HG03095 (cell line): ENCODE results near the gene SNX8.
"Not testable (repeated sequence)": the region's sequence is repeated elsewhere in the genome, so short reads cannot be mapped to it uniquely, and the experiment has no call there.

Experiments
- ATAC-seq: cut with Tn5 transposase; IDR thresholded peaks from one replicate; pipeline ENCODE4 v1.9.1; 2021; ENCODE audit warnings: moderate library complexity; ENCODE audit not compliant: unreplicated experiment

SNX8 gene

DNA sequence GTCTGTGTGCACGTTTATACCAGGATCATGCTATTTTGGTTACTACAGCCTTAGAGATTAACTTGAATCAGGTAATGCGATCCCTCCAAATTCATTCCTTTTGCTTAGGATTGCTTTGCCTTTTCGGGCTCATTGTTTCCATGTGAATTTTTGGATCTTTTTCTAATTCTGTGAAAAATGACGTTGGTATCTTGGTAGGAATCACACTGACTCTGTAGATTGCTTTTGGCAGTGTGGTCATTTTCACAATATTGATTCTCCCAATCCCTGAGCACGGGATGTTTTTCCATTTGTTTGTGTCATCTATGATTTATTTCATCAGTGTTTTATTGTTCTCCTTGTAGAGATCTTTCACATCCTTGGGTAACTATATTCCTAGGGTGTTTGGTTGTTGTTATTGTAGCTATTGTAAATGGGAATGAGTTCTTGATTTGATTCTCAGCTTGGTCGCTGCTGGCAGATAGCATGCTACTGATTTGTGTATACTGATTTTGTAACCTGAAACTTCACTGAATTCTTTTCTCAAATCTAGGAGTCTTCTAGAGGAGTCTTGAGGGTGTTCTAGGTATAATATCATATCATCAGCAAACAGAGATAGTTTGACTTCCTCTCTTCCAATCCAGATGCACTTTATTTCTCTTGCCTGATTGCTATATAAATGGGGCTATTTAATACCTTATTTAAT, 18.2 kb downstream of the SNX8 start:
- no peak for ATAC-seq

DNA sequence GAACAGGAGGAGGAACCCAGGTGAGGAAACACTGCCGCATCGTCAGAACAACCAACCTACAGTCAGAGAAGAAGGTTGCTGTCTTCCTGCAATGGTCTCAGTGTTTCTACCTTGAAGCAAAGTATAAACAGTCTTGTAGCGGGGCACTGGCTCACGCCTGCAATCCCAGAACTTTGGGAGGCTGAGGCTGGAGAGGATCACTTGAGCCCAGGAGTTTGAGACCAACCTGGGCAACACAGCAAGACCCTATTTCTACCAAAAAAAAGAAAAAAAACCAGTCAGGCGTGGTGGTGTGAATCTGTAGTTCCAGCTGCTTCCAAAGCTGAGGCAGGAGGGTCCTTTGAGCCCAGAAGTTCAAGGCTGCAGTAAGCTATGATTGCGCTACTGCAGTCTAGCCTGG, 23.4 kb downstream of the SNX8 start:
- ATAC-seq = no peak

DNA sequence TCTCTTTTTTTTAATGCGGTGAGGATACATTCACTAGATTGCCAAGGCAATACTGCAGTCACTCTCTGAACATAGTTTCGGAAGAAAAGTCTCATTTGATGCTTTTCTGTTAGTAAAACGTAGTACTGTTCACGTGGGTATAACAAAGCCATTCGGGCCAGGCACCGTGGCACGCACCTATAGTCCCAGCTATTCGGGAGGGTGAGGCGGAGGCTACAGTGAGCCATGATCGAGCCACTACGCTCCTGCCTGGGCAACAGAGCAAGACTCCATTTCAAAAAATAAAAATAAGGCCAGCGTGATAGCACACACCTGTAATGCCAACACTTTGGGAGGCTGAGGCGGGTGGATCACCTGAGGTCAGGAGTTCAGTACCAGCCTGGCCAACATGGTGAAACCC, 24.6 kb downstream of the SNX8 start:
- no peak for ATAC-seq

DNA sequence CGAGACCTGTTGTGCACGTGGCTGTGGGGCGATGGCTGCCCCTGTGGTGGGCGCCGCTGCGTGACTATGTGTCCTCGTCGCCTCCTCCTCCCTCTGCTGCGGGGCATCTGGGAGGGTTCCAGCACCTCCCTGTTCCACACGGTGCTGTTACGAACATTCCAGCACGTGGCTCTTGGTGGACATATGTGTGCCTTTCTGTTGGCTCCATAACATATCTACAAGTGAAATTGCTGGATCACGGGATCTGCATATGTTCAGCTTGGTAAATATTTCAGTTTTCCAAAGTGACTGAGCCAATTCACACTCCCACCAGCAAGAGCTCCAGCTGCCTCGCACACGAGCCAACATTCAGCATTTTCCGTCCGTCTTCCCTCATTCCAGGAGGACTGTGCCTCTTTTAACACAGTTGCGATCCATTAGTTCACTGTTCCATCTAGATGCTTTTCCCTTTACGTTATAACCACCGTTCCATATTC, 25.1 kb downstream of the SNX8 start:
- no peak for ATAC-seq

DNA sequence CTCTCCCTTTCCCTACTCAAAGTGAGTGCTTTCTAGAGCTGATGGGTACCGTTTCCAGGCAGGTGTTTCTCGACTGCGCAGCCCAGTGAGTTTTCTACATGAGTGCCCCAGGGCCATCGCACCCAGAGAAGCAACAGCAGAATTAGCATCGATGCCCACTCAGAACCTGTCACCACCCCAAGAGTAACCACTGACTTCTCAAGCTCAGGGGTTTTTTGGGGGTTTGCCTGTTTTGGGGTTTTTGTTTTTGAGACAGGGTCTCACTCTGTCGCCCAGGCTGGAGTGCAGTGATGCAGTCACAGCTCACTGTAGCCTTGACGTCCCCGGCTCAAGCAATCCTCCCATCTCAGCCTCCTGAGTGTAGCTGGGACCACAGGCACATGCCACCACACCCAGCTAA, 25.7 kb downstream of the SNX8 start:
- ATAC-seq = no peak

DNA sequence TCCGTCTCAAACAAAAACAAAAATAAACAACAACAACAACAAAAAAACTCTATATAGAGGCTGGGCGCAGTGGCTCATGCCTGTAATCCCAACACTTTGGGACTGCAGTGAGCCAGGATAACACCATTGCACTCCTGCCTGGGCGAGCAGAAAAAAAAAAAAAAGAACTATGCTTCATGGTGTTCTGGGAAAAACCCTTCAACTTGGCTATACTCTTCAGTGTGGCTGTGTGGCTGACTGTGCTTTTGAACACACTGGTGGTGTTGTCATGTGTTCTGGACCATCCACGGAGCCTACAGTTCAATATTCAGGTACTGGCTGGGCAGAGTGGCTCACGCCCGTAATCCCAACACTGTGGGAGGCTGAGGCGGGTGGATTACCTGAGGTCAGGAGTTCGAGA, 26.5 kb downstream of the SNX8 start:
- no peak for ATAC-seq

DNA sequence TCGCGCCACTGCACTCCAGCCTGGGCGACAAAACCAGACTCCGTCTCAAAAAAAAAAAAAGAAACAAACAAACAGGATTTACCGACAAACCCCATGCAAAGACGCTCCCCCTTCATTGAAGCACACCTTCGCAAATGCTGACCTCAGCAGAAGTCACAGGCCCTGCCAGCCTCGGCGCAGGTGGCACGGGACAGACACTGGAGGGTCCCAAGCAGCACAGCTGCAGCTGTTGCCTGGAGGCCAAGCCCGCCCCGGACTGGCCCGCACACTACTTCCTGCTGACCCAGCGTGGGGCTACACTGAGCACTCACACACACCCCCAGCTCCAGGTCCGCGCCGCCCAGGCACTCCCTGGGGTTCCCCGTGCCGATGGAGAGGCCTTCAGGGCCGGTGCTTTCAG, 31.2 kb downstream of the SNX8 start:
- ATAC-seq = no peak

DNA sequence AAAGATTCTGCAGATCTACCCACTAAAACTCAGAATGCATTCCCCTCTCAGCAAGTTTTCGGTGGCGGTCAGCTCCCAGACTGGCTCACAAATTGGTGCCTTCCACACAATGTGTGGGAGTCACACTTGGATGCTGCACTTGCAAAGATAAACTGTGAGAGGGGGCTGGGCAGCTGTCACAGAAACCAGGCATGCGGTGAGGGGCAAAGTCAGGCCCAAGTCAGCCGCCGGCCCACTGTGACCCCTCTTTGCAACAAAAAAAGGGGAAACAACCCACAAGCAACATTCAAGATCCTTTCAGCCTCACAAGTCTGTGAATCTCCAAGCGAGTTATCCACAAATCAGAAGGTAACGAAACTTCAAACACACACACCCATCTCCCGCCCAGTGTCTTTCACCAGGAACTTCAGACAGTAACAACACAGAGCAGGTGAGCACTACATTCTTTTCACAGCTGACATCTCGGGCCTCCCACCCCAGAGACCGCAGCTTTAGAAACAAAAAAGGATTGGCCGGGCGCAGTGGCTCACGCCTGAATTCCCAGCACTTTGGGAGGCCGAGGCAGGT, 32.0 kb downstream of the SNX8 start:
- no peak for ATAC-seq

DNA sequence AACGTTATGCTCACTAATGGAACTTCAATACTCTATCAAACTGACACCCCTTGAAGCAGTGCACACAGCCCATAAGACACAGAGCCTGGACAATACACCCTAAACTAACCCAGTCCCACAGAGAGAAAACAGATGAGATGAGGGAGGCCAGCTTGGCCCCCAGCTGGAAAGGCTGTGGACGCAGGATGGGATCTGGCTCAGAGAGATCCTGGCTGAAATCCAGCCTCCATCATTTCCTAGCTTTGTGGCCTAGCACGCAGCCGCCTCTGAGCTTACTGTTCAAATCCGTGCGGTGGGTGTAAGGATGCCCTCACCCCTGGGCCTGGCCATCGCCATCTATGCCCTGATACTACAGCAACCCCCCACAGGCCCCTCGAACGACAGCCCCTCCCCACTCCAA, 32.7 kb downstream of the SNX8 start:
- no peak for ATAC-seq

DNA sequence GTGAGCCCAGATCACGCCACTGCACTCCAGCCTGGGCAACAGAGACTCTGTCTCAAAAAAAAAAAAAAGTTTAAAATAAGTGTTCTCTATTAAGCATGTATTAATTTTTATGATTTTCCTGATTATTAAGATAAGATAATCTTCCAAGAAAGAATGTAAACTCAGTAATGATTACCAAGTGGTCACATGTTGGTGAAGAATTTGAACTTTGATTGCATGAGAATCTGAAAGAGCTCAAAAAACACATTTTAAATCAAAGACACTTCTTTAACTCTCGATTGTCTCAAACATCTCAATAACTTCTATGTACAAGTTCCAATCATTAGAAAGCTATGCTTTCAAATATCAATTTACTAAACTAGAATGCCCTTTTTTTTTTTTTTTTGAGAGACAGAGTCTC, 33.8 kb downstream of the SNX8 start:
- ATAC-seq = no peak

DNA sequence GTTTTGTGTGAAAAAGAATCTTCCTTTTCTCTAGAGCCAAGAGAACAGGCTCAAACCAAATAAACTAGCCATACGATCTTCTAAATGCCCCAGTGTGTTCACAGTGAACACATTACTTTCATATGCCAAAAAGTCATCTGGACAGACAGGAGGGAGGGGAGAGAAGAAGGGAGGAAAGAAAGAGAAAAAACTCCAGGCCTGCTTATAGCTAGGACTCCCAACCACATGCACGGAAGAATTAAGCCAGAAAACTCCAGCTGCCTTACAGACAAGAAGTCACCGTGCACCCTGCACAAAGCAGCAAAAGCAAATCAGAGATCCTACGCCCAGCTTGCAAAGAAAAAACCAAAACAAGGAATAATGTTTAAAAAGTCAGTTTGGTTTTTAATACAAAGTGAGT, 34.3 kb downstream of the SNX8 start:
- ATAC-seq = no peak

DNA sequence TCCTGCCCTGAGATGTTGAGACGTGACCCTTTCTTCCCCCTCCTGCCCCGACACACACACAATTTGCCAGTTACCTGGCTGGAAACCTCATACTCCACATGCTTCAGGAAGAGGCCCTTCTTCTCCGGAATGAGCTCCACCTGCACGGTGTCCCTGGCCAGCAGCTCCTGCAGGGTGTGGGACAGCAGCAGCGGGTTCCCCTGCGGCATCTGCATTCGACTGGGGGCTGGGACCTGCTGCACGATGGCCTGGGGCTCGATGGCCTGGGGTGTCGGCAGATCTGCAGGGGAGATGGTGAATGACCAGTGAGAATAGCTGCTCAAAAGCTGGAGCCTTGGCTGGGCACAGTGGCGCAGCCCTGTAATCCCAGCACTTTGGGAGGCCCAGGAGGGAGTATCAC, 36.2 kb downstream of the SNX8 start:
- ATAC-seq = no peak

DNA sequence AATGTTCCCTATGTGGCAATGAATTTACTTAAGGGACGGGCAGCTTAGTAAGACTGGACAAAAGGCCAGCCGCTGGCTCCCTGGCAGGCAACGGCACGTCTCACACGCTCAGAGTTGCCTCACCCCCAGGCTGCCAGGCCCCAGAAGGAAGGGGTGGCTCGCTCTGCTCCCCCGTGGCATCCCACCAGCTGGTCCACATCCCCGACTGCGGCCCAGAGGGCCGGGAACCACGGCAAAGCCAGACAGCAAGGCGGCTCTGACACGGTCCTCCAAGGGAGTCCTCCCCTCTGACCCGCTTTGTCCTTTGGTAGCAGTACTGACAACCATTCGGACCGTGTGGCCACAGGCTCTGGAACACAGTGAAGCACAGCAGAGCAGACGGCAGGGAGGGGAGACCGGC, 38.1 kb downstream of the SNX8 start:
- no peak for ATAC-seq

DNA sequence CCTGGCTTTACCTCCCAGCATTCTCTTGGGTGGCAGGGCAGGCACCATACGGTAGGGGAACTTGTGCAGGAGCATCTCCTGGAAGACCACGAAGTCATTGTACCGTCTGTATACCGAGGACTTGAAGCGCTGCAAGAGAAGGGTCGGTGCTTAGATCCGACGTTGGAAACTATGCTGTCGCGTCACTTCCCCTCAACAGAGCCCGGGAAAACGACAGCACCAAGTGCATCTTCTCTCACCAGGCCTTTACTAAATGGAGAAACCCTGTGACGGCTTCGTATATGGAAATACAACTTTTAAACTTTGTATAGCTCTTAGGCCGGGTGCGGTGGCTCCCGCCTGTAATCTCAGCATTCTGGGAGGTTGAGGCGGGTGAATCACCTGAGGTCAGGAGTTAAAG, 39.1 kb downstream of the SNX8 start:
- no peak for ATAC-seq

DNA sequence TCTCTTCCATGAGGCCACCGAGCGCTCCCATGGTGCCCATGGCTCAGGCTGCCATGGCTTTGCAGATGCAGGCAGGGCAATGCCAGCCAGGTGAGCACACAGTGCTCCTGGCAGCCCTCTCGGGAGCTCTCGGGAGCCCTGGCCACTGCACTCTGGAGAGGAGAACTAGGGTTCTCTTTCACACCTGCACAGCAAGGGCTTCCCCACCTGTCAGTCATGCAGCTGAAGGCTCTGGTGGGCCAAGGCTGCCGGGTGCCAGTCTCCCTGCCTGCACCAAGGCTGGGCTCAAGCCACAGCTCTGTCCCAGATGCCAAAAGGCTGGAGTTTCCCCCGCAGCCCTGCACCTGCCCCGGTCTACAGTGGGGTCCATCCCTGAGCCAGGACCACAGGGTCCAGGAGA, 39.6 kb downstream of the SNX8 start:
- no peak for ATAC-seq

DNA sequence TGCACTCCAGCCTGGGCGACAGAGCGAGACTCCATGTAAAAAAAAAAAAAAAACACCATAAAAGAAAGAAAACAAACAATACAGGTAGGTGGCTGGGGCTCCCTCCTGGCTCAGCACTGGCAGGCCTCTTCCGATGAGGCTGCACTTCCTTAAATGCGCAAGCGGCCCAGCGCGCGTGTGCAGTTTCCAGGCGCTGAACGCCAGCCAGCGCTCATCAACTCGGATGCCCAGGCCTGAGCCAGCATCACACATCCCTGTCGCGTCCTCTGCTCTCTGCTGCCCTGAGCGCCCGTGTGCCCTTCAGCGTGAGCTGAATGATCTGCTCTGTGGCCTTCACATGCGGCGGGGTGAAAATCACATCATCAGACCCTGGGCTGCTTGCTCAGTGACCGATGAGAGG, 40.4 kb downstream of the SNX8 start:
- no peak for ATAC-seq

DNA sequence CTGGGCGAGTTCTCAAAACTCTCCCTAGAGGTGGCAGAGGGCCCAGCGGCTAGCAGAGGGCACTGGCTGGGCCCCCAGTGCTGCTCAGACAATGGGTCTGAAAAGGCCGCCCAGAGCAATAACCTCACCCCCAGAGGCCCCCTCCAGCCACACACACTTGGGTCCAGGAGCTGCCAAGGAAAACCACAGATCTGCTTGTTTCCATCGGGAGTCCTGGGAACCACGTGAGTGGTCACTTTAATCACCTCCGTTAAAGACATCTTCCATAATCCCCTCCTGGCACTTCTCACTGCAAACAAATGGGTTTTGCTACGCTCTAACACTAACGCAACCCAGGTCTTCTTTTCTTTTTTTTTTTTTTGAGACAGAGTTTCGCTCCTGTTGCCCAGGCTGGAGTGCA, 42.2 kb downstream of the SNX8 start:
- ATAC-seq = no peak

DNA sequence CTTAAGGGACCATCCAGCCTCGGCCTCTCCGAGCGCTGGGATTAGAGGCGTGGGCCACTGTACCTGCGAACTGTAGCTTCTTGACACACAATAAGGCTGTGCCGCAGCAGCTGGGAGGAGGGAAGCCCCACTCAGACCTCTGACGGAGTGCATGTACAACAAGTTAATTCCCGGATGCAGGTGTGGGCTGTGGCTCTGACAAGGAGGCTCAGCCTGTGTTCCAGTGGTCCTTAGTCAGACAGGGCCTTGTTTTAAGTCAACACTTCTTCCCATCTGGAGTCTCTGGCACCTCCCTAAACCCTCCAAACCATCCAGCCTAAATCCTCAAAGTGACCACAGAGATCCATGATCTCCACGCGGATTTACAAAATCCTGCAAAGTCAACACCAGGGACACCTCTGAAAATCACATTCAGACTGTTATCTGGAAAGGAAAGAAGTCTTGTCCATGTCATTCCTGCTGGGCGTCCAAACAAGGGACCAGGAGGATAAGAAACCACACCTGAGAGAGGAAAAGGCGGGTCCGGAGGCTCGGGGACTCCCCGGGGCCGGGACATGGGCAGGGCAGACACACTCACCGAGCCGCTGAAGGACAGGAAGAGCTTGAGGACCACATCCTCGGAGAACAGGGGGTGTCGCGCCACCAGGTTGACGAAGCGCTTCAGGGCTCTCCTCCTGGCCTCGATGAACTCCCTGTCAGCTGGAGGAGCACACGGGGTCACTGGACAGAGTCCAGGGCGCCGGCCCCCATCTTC, 42.8 kb downstream of the SNX8 start:
- ATAC-seq = no peak

DNA sequence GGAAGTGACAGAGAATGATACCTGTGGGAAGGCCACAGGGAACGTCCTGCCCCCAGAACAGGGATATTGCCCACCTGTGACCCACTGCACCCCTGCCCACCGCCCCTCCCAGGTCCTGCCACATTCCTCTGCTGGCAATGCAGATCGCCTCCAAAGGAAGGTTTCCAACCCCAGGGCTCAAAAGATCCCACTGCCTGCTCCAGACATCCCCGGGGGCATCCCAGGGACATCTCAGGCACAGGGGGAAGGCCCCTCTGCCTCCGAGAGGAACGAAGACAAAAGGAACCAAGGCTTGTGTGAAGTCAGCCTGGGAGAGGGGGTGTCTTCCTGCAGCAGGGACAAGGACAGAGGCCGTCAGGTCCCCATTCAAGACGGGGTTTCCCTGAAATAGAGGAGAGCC, 43.7 kb downstream of the SNX8 start:
- no peak for ATAC-seq

DNA sequence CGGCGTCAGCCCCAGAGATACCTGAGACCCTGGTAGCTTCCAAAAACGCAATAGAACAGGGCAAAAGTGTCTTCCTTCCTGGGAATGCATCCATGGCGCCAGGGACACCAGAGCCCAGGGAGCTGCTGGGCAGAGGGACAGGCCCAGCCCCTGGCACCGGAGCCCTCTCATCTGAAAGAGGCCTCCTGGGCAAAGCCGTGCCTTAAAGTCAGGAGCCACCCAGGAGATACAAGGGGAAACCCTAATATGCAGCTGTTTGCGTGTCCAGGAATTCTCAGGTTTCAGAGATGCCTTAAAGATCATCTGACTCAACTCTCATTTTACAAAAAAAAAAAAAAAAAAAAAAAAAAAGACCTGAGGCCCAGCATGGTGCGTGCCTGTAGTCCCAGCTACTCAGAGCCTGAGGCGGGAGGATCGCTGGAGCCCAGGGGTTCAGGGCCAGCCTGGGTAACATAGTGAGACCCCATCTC, 44.2 kb downstream of the SNX8 start:
- ATAC-seq = no peak

DNA sequence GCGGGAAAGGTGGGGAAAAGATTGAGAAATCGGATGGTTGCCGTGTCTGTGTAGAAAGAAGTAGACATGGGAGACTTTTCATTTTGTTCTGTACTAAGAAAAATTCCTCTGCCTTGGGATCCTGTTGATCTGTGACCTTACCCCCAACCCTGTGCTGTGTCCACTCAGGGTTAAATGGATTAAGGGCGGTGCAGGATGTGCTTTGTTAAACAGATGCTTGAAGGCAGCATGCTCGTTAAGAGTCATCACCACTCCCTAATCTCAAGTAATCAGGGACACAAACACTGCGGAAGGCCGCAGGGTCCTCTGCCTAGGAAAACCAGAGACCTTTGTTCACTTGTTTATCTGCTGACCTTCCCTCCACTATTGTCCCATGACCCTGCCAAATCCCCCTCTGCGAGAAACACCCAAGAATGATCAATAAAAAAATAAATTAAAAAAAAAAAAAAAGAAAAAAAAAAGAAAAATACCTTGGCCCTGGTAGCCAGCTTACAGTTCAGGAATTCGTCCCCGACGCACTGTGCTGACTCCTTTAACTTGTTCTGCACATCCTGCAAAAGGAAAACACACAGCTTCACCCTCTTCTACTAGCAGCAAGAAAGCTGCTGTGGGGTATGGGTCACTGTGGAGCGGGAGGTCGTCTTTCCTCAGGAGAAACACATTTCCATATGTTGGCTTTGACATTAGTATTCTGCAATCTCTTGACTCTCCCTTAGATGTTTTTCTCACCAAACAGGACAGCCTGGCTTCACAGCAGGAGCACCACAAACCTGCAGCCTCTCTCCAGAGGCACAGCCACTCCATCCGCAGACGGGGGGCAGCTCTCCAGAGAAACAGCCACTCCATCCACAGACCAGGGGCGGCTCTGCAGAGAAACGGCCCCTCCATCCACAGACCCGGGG, 44.9 kb downstream of the SNX8 start:
- not testable (repeated sequence) for ATAC-seq
